Measurements from ENCODE around the gene WEE2.

DNA sequence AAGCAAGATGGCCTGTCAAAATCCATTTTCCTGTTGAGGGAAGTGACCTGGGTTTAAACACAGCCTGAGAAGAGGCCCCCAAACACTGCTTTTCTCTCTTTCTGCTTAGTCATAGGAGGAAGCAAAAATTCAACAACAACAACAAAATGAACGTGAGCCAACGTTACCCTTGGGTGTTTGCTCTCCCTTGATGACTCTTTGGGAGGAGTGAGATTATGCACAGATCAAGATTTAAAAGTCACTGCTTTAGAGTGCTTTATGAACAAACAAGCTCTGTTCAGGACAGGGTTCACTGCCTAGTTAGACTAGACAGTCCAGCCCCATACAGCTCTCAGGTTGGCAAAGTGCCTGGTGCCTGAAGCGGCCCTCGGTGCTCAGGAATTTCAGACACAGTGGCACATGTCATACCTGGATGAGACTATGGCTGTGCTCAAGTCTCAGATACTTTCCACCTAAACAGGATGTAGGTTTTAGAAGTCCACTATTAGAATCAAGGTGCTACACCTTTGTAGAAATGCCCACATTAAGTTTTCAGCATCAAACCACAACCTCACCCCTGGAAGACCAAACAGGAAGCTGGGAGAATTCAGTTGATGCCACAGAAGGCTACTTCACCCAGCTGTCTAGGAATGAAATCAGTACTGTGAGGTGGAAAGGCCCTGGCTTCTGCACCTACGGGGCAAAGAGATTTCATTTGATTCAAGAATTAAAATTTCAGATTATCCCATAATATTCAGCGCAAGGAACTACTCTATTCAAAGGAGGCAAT, 44.9 kb upstream of the WEE2 start:
- TF ChIP-seq CTCF (IDR thresholded peaks at IDR 0.05) (peak in 1 of 6 experiments; percentile 15), POLR2A (IDR thresholded peaks at IDR 0.05) (peak in 1 of 2 donors; percentile 37)
